ENCODE results near the gene TFPI.

Gene TFPI

DNA sequence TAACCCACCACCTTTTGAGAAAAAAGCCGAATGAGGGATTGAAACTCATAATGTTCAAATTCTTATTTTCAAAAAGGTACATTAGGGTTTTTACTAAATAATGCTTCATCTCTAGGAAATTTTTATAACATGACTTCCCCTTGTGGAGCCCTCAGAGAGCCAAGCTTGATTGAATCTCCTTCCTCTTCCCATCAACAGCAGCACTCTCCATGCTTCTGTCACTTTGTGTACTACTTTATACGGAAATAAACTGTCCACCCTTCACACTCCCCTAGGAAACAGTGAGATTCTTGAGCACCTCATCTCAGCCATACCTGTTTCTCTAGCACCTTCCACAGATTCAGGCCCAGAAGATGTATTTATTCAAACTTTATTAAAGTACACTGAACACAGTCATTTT lies 51.8 kb downstream of the TFPI start:
- DNase-seq (ENCODE audit: low spot score), result no peak
- Histone ChIP-seq H3K23ac (ENCODE audit: low read depth, low read length, poor library complexity) (no peak overlapping the region), H4K8ac (ENCODE audit: low read depth, low read length) (no peak overlapping the region), H3K4ac (ENCODE audit: low read length) (no peak overlapping the region), H4K91ac (ENCODE audit: low read depth, low read length, poor library complexity) (no peak overlapping the region), H3K4me1 (ENCODE audit: control insufficient read depth in 2 of 2, insufficient read depth in 1 of 2, low read depth in 1 of 2, low read length in 2 of 2) (peaks cover 2% of the 10 kb centered on the region in 2 donors), H3K9me3 (replicated peaks in 1 of 2; ENCODE audit: control insufficient read depth in 2 of 2, insufficient read depth in 1 of 2, low read depth in 1 of 2, low read length in 2 of 2) (no peaks in the 10 kb centered on the region), H2BK12ac (ENCODE audit: low read length) (no peak overlapping the region), H3K4me3 (ENCODE audit: low read length in 2 of 2) (no peak overlapping the region), H2BK120ac (ENCODE audit: low read depth, low read length) (no peak overlapping the region), H2AK5ac (ENCODE audit: low read depth, low read length) (no peak overlapping the region), H3K14ac (ENCODE audit: low read length) (no peak overlapping the region), H3K18ac (ENCODE audit: low read length) (no peak overlapping the region), H2BK5ac (ENCODE audit: low read length) (no peak overlapping the region), H3K4me2 (ENCODE audit: insufficient read depth, low read length, poor library complexity, severe bottlenecking) (no peak overlapping the region), H3K36me3 (replicated peaks in 1 of 2; ENCODE audit: control insufficient read depth in 2 of 2, insufficient read depth in 2 of 2, low read length in 2 of 2) (no peaks in the 10 kb centered on the region), H2BK15ac (ENCODE audit: low read length) (no peak overlapping the region), H2AFZ (ENCODE audit: low read length) (no peak overlapping the region), H3K9ac (ENCODE audit: low read depth, low read length, poor library complexity) (no peak overlapping the region), H3K27ac (replicated peaks; ENCODE audit: low read length) (no peak overlapping the region), H3K79me1 (ENCODE audit: low read depth, low read length) (no peaks in the 10 kb centered on the region), H3K27me3 (ENCODE audit: control insufficient read depth in 3 of 3, insufficient read depth in 3 of 3, low read depth in 1 of 3, low read length in 3 of 3) (no peaks in the 10 kb centered on the region)
- WGBS, 2 donors (ENCODE audit: extremely low coverage in 2 of 2, insufficient read length in 2 of 2, insufficient replicate concordance in 1 of 2), result no CpG with 5 or more reads among the region's 2 CpGs

GRCh38 chr2:187500585-187501359 lies 53.5 kb downstream of the TFPI start:
- no peak overlapping the region for H4K91ac ChIP-seq (ENCODE audit: low read depth, low read length, poor library complexity)
- no peak overlapping the region for H3K14ac ChIP-seq (ENCODE audit: low read length)
- no CpG with 5 or more reads among the region's 7 CpGs for WGBS, 2 donors (ENCODE audit: extremely low coverage in 2 of 2, insufficient read length in 2 of 2, insufficient replicate concordance in 1 of 2)
- no peak overlapping the region for H3K9ac ChIP-seq (ENCODE audit: low read depth, low read length, poor library complexity)
- H3K4me3 ChIP-seq (ENCODE audit: low read length in 2 of 2), result no peak overlapping the region
- peaks cover 2% of the 10 kb centered on the region in 2 donors for H3K4me1 ChIP-seq (ENCODE audit: control insufficient read depth in 2 of 2, insufficient read depth in 1 of 2, low read depth in 1 of 2, low read length in 2 of 2)
- no peak overlapping the region for H2BK15ac ChIP-seq (ENCODE audit: low read length)
- H3K4me2 ChIP-seq (ENCODE audit: insufficient read depth, low read length, poor library complexity, severe bottlenecking), result no peak overlapping the region
- H3K27me3 ChIP-seq (ENCODE audit: control insufficient read depth in 3 of 3, insufficient read depth in 3 of 3, low read depth in 1 of 3, low read length in 3 of 3), result no peaks in the 10 kb centered on the region
- no peaks in the 10 kb centered on the region for H3K36me3 ChIP-seq (replicated peaks in 1 of 2; ENCODE audit: control insufficient read depth in 2 of 2, insufficient read depth in 2 of 2, low read length in 2 of 2)
- no peak overlapping the region for H3K4ac ChIP-seq (ENCODE audit: low read length)
- no peak overlapping the region for H2AFZ ChIP-seq (ENCODE audit: low read length)
- H2BK5ac ChIP-seq (ENCODE audit: low read length), result no peak overlapping the region
- no peak for DNase-seq (ENCODE audit: low spot score)
- no peak overlapping the region for H2AK5ac ChIP-seq (ENCODE audit: low read depth, low read length)
- no peak overlapping the region for H2BK120ac ChIP-seq (ENCODE audit: low read depth, low read length)
- no peaks in the 10 kb centered on the region for H3K9me3 ChIP-seq (replicated peaks in 1 of 2; ENCODE audit: control insufficient read depth in 2 of 2, insufficient read depth in 1 of 2, low read depth in 1 of 2, low read length in 2 of 2)
- no peak overlapping the region for H3K27ac ChIP-seq (replicated peaks; ENCODE audit: low read length)
- H2BK12ac ChIP-seq (ENCODE audit: low read length), result no peak overlapping the region
- H3K18ac ChIP-seq (ENCODE audit: low read length), result no peak overlapping the region
- no peak overlapping the region for H4K8ac ChIP-seq (ENCODE audit: low read depth, low read length)
- no peaks in the 10 kb centered on the region for H3K79me1 ChIP-seq (ENCODE audit: low read depth, low read length)
- H3K23ac ChIP-seq (ENCODE audit: low read depth, low read length, poor library complexity), result no peak overlapping the region

DNA sequence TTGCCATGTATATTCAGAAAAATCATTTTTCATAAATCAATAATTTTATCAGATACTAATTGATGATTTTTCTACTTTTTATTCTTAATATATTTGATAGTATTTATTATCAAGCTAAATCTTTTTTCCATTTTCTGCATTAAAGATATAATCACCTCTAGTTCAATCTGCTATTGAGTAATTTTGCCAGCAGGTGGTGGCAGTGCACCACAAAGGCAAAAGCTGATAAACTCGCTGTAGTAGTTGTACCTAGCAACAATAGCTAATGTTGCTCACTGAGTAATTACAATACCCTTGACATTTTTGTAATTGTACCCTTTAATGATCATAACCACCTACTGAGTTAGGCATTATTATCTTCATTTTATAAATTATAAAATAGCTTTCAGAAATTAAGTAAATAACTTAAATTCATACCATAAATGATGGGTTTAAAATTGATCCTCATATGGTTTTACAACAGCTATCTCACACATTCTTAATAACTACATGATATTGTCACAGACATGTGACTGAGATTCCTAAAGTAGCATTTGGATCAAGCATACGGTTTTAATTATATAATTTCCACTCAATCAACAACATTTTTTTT lies 54.2 kb downstream of the TFPI start:
- Histone ChIP-seq H2BK15ac (ENCODE audit: low read length) (no peak overlapping the region), H3K4me1 (ENCODE audit: control insufficient read depth in 2 of 2, insufficient read depth in 1 of 2, low read depth in 1 of 2, low read length in 2 of 2) (peaks cover 2% of the 10 kb centered on the region in 2 donors), H3K18ac (ENCODE audit: low read length) (no peak overlapping the region), H2AK5ac (ENCODE audit: low read depth, low read length) (no peak overlapping the region), H3K4me3 (ENCODE audit: low read length in 2 of 2) (no peak overlapping the region), H2BK12ac (ENCODE audit: low read length) (no peak overlapping the region), H3K27me3 (ENCODE audit: control insufficient read depth in 3 of 3, insufficient read depth in 3 of 3, low read depth in 1 of 3, low read length in 3 of 3) (no peaks in the 10 kb centered on the region), H2AFZ (ENCODE audit: low read length) (no peak overlapping the region), H3K36me3 (replicated peaks in 1 of 2; ENCODE audit: control insufficient read depth in 2 of 2, insufficient read depth in 2 of 2, low read length in 2 of 2) (no peaks in the 10 kb centered on the region), H2BK5ac (ENCODE audit: low read length) (no peak overlapping the region), H3K9ac (ENCODE audit: low read depth, low read length, poor library complexity) (no peak overlapping the region), H3K79me1 (ENCODE audit: low read depth, low read length) (no peaks in the 10 kb centered on the region), H3K9me3 (replicated peaks in 1 of 2; ENCODE audit: control insufficient read depth in 2 of 2, insufficient read depth in 1 of 2, low read depth in 1 of 2, low read length in 2 of 2) (no peaks in the 10 kb centered on the region), H3K14ac (ENCODE audit: low read length) (no peak overlapping the region), H3K27ac (replicated peaks; ENCODE audit: low read length) (no peak overlapping the region), H4K8ac (ENCODE audit: low read depth, low read length) (no peak overlapping the region), H3K23ac (ENCODE audit: low read depth, low read length, poor library complexity) (no peak overlapping the region), H3K4me2 (ENCODE audit: insufficient read depth, low read length, poor library complexity, severe bottlenecking) (no peak overlapping the region), H3K4ac (ENCODE audit: low read length) (no peak overlapping the region), H2BK120ac (ENCODE audit: low read depth, low read length) (no peak overlapping the region), H4K91ac (ENCODE audit: low read depth, low read length, poor library complexity) (no peak overlapping the region)
- peak; percentile 54 for DNase-seq (ENCODE audit: low spot score)
- no CpG with 5 or more reads among the region's 2 CpGs for WGBS, 2 donors (ENCODE audit: extremely low coverage in 2 of 2, insufficient read length in 2 of 2, insufficient replicate concordance in 1 of 2)

GRCh38 chr2:187497858-187498463 lies 56.3 kb downstream of the TFPI start:
- no peak overlapping the region for H2AK5ac ChIP-seq (ENCODE audit: low read depth, low read length)
- no peak overlapping the region for H2BK12ac ChIP-seq (ENCODE audit: low read length)
- H3K18ac ChIP-seq (ENCODE audit: low read length), result no peak overlapping the region
- H3K23ac ChIP-seq (ENCODE audit: low read depth, low read length, poor library complexity), result no peak overlapping the region
- H3K14ac ChIP-seq (ENCODE audit: low read length), result no peak overlapping the region
- no peak overlapping the region for H3K4me2 ChIP-seq (ENCODE audit: insufficient read depth, low read length, poor library complexity, severe bottlenecking)
- no peak overlapping the region for H4K8ac ChIP-seq (ENCODE audit: low read depth, low read length)
- no peak overlapping the region for H3K27ac ChIP-seq (replicated peaks; ENCODE audit: low read length)
- no peak overlapping the region for H3K9ac ChIP-seq (ENCODE audit: low read depth, low read length, poor library complexity)
- no peak overlapping the region for H3K4ac ChIP-seq (ENCODE audit: low read length)
- no peak overlapping the region for H3K4me3 ChIP-seq (ENCODE audit: low read length in 2 of 2)
- H2BK15ac ChIP-seq (ENCODE audit: low read length), result no peak overlapping the region
- no peak overlapping the region for H2BK5ac ChIP-seq (ENCODE audit: low read length)
- no peaks in the 10 kb centered on the region for H3K36me3 ChIP-seq (replicated peaks in 1 of 2; ENCODE audit: control insufficient read depth in 2 of 2, insufficient read depth in 2 of 2, low read length in 2 of 2)
- H2BK120ac ChIP-seq (ENCODE audit: low read depth, low read length), result no peak overlapping the region
- no peaks in the 10 kb centered on the region for H3K4me1 ChIP-seq (ENCODE audit: control insufficient read depth in 2 of 2, insufficient read depth in 1 of 2, low read depth in 1 of 2, low read length in 2 of 2)
- no peak overlapping the region for H2AFZ ChIP-seq (ENCODE audit: low read length)
- H3K79me1 ChIP-seq (ENCODE audit: low read depth, low read length), result no peaks in the 10 kb centered on the region
- H4K91ac ChIP-seq (ENCODE audit: low read depth, low read length, poor library complexity), result no peak overlapping the region
- H3K9me3 ChIP-seq (replicated peaks in 1 of 2; ENCODE audit: control insufficient read depth in 2 of 2, insufficient read depth in 1 of 2, low read depth in 1 of 2, low read length in 2 of 2), result peaks cover 0 to 4% of the 10 kb centered on the region in 2 donors
- WGBS, 2 donors (ENCODE audit: extremely low coverage in 2 of 2, insufficient read length in 2 of 2, insufficient replicate concordance in 1 of 2), result no CpG with 5 or more reads among the region's 1 CpG
- DNase-seq (ENCODE audit: low spot score), result no peak
- no peaks in the 10 kb centered on the region for H3K27me3 ChIP-seq (ENCODE audit: control insufficient read depth in 3 of 3, insufficient read depth in 3 of 3, low read depth in 1 of 3, low read length in 3 of 3)
